Esophagus muscularis mucosa (tissue), 3 donors: ENCODE measurements around the gene KLHL29.

Source experiments
- POLR2AphosphoS5 ChIP-seq, 2 donors: sonication (generic); formaldehyde crosslinking; IDR thresholded peaks; one replicate each; pipeline ENCODE4 v1.6.1; 2017; ENCODE audit warnings: antibody characterized with exemption in 2 of 2
- TF ChIP-seq, protein P1 (sequence below), 3 experiments: fragments of 200-600 bp in 2 of 3; fragments of 450-650 bp in 1 of 3; sonication (generic) in 2 of 3; IDR thresholded peaks; one replicate each; pipeline ENCODE4 v1.5.1; 2017 to 2019; ENCODE audit warnings: antibody characterized with exemption in 3 of 3, mild to moderate bottlenecking in 2 of 3, moderate library complexity in 1 of 3

GRCh38 chr2:23689891-23690290, 304.9 kb downstream of the KLHL29 start:
- TF ChIP-seq POLR2AphosphoS5 (IDR thresholded peaks at IDR 0.05) = no peak
- TF ChIP-seq, protein P1, sequence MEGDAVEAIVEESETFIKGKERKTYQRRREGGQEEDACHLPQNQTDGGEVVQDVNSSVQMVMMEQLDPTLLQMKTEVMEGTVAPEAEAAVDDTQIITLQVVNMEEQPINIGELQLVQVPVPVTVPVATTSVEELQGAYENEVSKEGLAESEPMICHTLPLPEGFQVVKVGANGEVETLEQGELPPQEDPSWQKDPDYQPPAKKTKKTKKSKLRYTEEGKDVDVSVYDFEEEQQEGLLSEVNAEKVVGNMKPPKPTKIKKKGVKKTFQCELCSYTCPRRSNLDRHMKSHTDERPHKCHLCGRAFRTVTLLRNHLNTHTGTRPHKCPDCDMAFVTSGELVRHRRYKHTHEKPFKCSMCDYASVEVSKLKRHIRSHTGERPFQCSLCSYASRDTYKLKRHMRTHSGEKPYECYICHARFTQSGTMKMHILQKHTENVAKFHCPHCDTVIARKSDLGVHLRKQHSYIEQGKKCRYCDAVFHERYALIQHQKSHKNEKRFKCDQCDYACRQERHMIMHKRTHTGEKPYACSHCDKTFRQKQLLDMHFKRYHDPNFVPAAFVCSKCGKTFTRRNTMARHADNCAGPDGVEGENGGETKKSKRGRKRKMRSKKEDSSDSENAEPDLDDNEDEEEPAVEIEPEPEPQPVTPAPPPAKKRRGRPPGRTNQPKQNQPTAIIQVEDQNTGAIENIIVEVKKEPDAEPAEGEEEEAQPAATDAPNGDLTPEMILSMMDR (IDR thresholded peaks at IDR 0.05) = no peak
